ENCODE measurements around the gene HJURP.

HJURP gene

GRCh38 chr2:233815861-233816260 lies 38.5 kb downstream of the HJURP start:
- no peak for DNase-seq (ENCODE audit: low read depth in 2 of 2, low spot score in 1 of 2)

- no peak for DNase-seq (ENCODE audit: low read depth in 2 of 2, low spot score in 1 of 2)
These were observed 40.1 kb downstream of the HJURP start for GRCh38 chr2:233814056-233814835.

- DNase-seq (ENCODE audit: low read depth in 2 of 2, low spot score in 1 of 2), result no peak
These were observed 40.9 kb downstream of the HJURP start for GRCh38 chr2:233813236-233814055.

- no peak for DNase-seq (ENCODE audit: low read depth in 2 of 2, low spot score in 1 of 2)
These were observed 42.6 kb downstream of the HJURP start for GRCh38 chr2:233811732-233812131.

- DNase-seq (ENCODE audit: low read depth in 2 of 2, low spot score in 1 of 2), result no peak
These were observed 43.2 kb downstream of the HJURP start for GRCh38 chr2:233811087-233811486.

- DNase-seq (ENCODE audit: low read depth in 2 of 2, low spot score in 1 of 2), result no peak
These were observed 44.0 kb downstream of the HJURP start for GRCh38 chr2:233810385-233810784.

- no peak for DNase-seq (ENCODE audit: low read depth in 2 of 2, low spot score in 1 of 2)
These were observed 46.1 kb downstream of the HJURP start for GRCh38 chr2:233807966-233808935.

- no peak for DNase-seq (ENCODE audit: low read depth in 2 of 2, low spot score in 1 of 2)
These were observed 47.0 kb downstream of the HJURP start for GRCh38 chr2:233807215-233807865.

GRCh38 chr2:233803994-233804393 lies 50.3 kb downstream of the HJURP start:
- no peak for DNase-seq (ENCODE audit: low read depth in 2 of 2, low spot score in 1 of 2)

GRCh38 chr2:233803292-233803911 lies 50.9 kb downstream of the HJURP start:
- DNase-seq (ENCODE audit: low read depth in 2 of 2, low spot score in 1 of 2), result no peak

- DNase-seq (ENCODE audit: low read depth in 2 of 2, low spot score in 1 of 2), result no peak
These were observed 52.1 kb downstream of the HJURP start for GRCh38 chr2:233802132-233802815.

GRCh38 chr2:233801357-233802131 lies 52.8 kb downstream of the HJURP start:
- DNase-seq (ENCODE audit: low read depth in 2 of 2, low spot score in 1 of 2), result no peak

- no peak for DNase-seq (ENCODE audit: low read depth in 2 of 2, low spot score in 1 of 2)
These were observed 54.1 kb downstream of the HJURP start for GRCh38 chr2:233800208-233800607.

GRCh38 chr2:233799716-233800115 lies 54.6 kb downstream of the HJURP start:
- DNase-seq (ENCODE audit: low read depth in 2 of 2, low spot score in 1 of 2), result no peak

GRCh38 chr2:233799087-233799665 lies 55.2 kb downstream of the HJURP start:
- DNase-seq (ENCODE audit: low read depth in 2 of 2, low spot score in 1 of 2), result no peak

- DNase-seq (ENCODE audit: low read depth in 2 of 2, low spot score in 1 of 2), result no peak
These were observed 55.8 kb downstream of the HJURP start for GRCh38 chr2:233798335-233799086.

- no peak for DNase-seq (ENCODE audit: low read depth in 2 of 2, low spot score in 1 of 2)
These were observed 58.1 kb downstream of the HJURP start for GRCh38 chr2:233796254-233796653.

- no peak for DNase-seq (ENCODE audit: low read depth in 2 of 2, low spot score in 1 of 2)
These were observed 58.6 kb downstream of the HJURP start for GRCh38 chr2:233795735-233796171.
